Psoas muscle (tissue), 8 donors: Measurements from ENCODE around the gene ACSF2. TPM values are rescaled to one million over a fixed set of nuclear protein-coding genes. Genes with fewer than 3 reads are reported as not detected.

ENCODE experiments used
- ATAC-seq, 4 donors: fragments of 200-7000 bp; cut with Tn5 transposase; one replicate each; pipeline ENCODE4 v1.9.1; 2020; ENCODE audit warnings: moderate library complexity in 3 of 4, mild to moderate bottlenecking in 2 of 4
- DNase-seq, 2 donors: peaks; one replicate each; pipeline ENCODE4 v3.0.0-alpha.2; 2020
- H3K27ac ChIP-seq: fragments of 200-600 bp; one replicate; pipeline ENCODE4 v1.8.0; 2022
- H3K27me3 ChIP-seq, 3 donors: fragments of 200-600 bp in 1 of 3; one replicate each; pipeline versions ENCODE4 v1.6.1 to v1.8.0; 2013 to 2022; ENCODE audit warnings: low read length in 2 of 3, mild to moderate bottlenecking in 2 of 3, moderate library complexity in 1 of 3; ENCODE audit not compliant: insufficient read depth in 3 of 3
- H3K36me3 ChIP-seq, 2 donors: fragments of 200-600 bp in 1 of 2; one replicate each; pipeline versions ENCODE4 v1.6.1 to v1.8.0; 2013 to 2022; ENCODE audit warnings: low read depth in 1 of 2, mild to moderate bottlenecking in 1 of 2, moderate library complexity in 1 of 2; ENCODE audit not compliant: insufficient read depth in 1 of 2
- H3K4me1 ChIP-seq: fragments of 200-600 bp; one replicate; pipeline ENCODE4 v1.8.0; 2022
- H3K4me3 ChIP-seq: fragments of 200-600 bp; one replicate; pipeline ENCODE4 v1.8.0; 2022; ENCODE audit warnings: mild to moderate bottlenecking
- H3K9me3 ChIP-seq: fragments of 200-600 bp; one replicate; pipeline ENCODE4 v1.8.0; 2022
- CTCF ChIP-seq: fragments of 200-600 bp; IDR thresholded peaks from one replicate; pipeline ENCODE4 v1.8.0; 2022; ENCODE audit warnings: antibody characterized with exemption
- WGBS, 3 donors: extraction: QIAGEN DNeasy Blood & Tissue Kit; methylation state at CpG; one replicate each; pipeline versions ENCODE4 v1.1.6 to v1.1.7; 2013; 5-methylcytosine and 5-hydroxymethylcytosine counted together
- intact Hi-C, 2 donors: fragments of 100-400 bp; cut with DNase I; formaldehyde crosslinking; loops; one replicate each; pipeline versions ENCODE4 v1.11.0 to v1.14.2; 2022
- polyA plus RNA-seq, 3 donors: library from polyadenylated mRNA; stranded (reverse); fragments of 200-250 nt; gene quantifications; one replicate each; pipeline ENCODE4 v1.2.3, GENCODE V29; 2013
- total RNA-seq, 4 donors: library from RNA; stranded (reverse); fragmentation: NEBNext Ultra II Directional in 2 of 4; extraction: Animal tissue kit (Norgen Biotek cat#: 25700) in 2 of 4; gene quantifications; one replicate each; pipeline versions ENCODE4 v1.2.1 to v1.2.4, GENCODE V29; 2021 to 2023
- donor health status: healthy with polysubstance abuse.
- donor health status: DM: no; HTN: no; CAD: no; lungs with moderate emphysema.
- donor health status: Bipolar disorder and iron deficiency.
- donor health status: healthy.
- donor health status: DM: yes; HTN: yes; CAD: no.
- donor health status: DM: no; HTN: no; CAD: no.
- donor health status: DM: no; HTN: no; CAD: no.
- donor health status: DM: yes; HTN: yes; CAD: no.

The ACSF2 gene
- total and polyA plus RNA-seq, 7 donors: 14.4 to 72.3 (median 35.5) TPM

GRCh38 chr17:50437409-50437808, 11.4 kb downstream of the ACSF2 start:
- WGBS, 3 donors: 98% methylated on average over 4 of the region's 4 CpGs
- Histone ChIP-seq H3K36me3 (peaks cover 0 to 5% of the 10 kb centered on the region in 2 donors), H3K4me1 (peaks cover 21% of the 10 kb centered on the region), H3K27ac (no peak overlapping the region), H3K9me3 (no peaks in the 10 kb centered on the region), H3K27me3 (no peaks in the 10 kb centered on the region), H3K4me3 (no peak overlapping the region)
- no peak for TF ChIP-seq CTCF
- no peak for DNase-seq
- ATAC-seq: no peak
- intact Hi-C loops: no loop called here

GRCh38 chr17:50439008-50439407, 13.0 kb downstream of the ACSF2 start:
- ATAC-seq: no peak
- 53 to 88% (median 64%) methylated on average over 4 of the region's 4 CpGs for WGBS, 3 donors
- TF ChIP-seq CTCF: no peak
- intact Hi-C loops: no loop called here
- no peaks in the 10 kb centered on the region for H3K9me3 ChIP-seq
- H3K27ac ChIP-seq: no peak overlapping the region
- no peak overlapping the region for H3K4me3 ChIP-seq
- peaks cover 0 to 5% of the 10 kb centered on the region in 2 donors for H3K36me3 ChIP-seq
- peaks cover 19% of the 10 kb centered on the region for H3K4me1 ChIP-seq
- DNase-seq: no peak
- no peaks in the 10 kb centered on the region for H3K27me3 ChIP-seq

GRCh38 chr17:50440172-50440837, 14.3 kb downstream of the ACSF2 start:
- peaks cover 22% of the 10 kb centered on the region for H3K4me1 ChIP-seq
- no peaks in the 10 kb centered on the region for H3K9me3 ChIP-seq
- WGBS, 3 donors: 35 to 43% (median 37%) methylated on average over 4 of the region's 4 CpGs
- no peak overlapping the region for H3K4me3 ChIP-seq
- intact Hi-C loops: no loop called here
- H3K27me3 ChIP-seq: no peaks in the 10 kb centered on the region
- H3K27ac ChIP-seq: peak overlapping the region; percentile 63
- no peak for TF ChIP-seq CTCF
- ATAC-seq: peak in 3 of 4 donors; percentile 61 to 64 (median 64)
- peaks cover 0 to 5% of the 10 kb centered on the region in 2 donors for H3K36me3 ChIP-seq
- DNase-seq: no peak

GRCh38 chr17:50440838-50441829, 15.1 kb downstream of the ACSF2 start:
- ATAC-seq: no peak

More at GRCh38 chr17:50440838-50441829, 15.1 kb downstream of the ACSF2 start:
- no peaks in the 10 kb centered on the region for H3K9me3 ChIP-seq
- no peak for DNase-seq
- H3K4me3 ChIP-seq: no peak overlapping the region
- WGBS, 3 donors: 62 to 73% (median 71%) methylated on average over 10 of the region's 10 CpGs
- peaks cover 28% of the 10 kb centered on the region for H3K4me1 ChIP-seq
- intact Hi-C loops: no loop called here
- H3K27me3 ChIP-seq: no peaks in the 10 kb centered on the region
- no peak for TF ChIP-seq CTCF
- peak overlapping the region; percentile 63 for H3K27ac ChIP-seq
- H3K36me3 ChIP-seq: no peaks in the 10 kb centered on the region
